ELR (cell line): ENCODE results near the gene PPM1F.

Experiments used
- DNase-seq: peaks from one replicate; pipeline ENCODE4 v3.0.0-alpha.2; 2015; ENCODE audit warnings: low read depth

Gene PPM1F

GRCh38 chr22:21952586-21953571, at the start of gene PPM1F:
PPM1F (minus strand) TSS chr22:21952848; CDS start chr22:21946048, 6,800 bp downstream.
- DNase-seq: peak; percentile 82

- DNase-seq: no peak
These were observed 49.2 kb upstream of the PPM1F start for GRCh38 chr22:22001664-22002525.

- DNase-seq: no peak
These were observed 46.1 kb upstream of the PPM1F start for GRCh38 chr22:21998595-21999247.

GRCh38 chr22:21996175-21996720, 43.6 kb upstream of the PPM1F start:
- DNase-seq: no peak

- DNase-seq: no peak
These were observed 43.0 kb upstream of the PPM1F start for GRCh38 chr22:21995660-21996059.

- DNase-seq: no peak
These were observed 42.3 kb upstream of the PPM1F start for GRCh38 chr22:21994881-21995444.

- no peak for DNase-seq
These were observed 40.1 kb upstream of the PPM1F start for GRCh38 chr22:21992593-21993237.

- no peak for DNase-seq
These were observed 39.1 kb upstream of the PPM1F start for GRCh38 chr22:21991774-21992173.

GRCh38 chr22:21991304-21991596, 38.6 kb upstream of the PPM1F start:
- no peak for DNase-seq

GRCh38 chr22:21990445-21991303, 38.0 kb upstream of the PPM1F start:
- DNase-seq: no peak

GRCh38 chr22:21989049-21989448, 36.4 kb upstream of the PPM1F start:
- no peak for DNase-seq

- DNase-seq: no peak
These were observed 32.6 kb upstream of the PPM1F start for GRCh38 chr22:21985214-21985613.

- DNase-seq: peak; percentile 38
These were observed 32.1 kb upstream of the PPM1F start for GRCh38 chr22:21984793-21985192.

- peak; percentile 84 for DNase-seq
These were observed 29.8 kb upstream of the PPM1F start, which contains the start of gene TOP3B for GRCh38 chr22:21982338-21982965. TOP3B (minus strand) TSS chr22:21982787; CDS start chr22:21975709, 7,078 bp downstream.

GRCh38 chr22:21981874-21982273, 29.2 kb upstream of the PPM1F start:
- no peak for DNase-seq

- no peak for DNase-seq
These were observed 27.9 kb upstream of the PPM1F start for GRCh38 chr22:21980547-21980946.

- DNase-seq: no peak
These were observed 26.1 kb upstream of the PPM1F start for GRCh38 chr22:21978564-21979386.

GRCh38 chr22:21977814-21978213, 25.2 kb upstream of the PPM1F start:
- no peak for DNase-seq

GRCh38 chr22:21975854-21976345, 23.3 kb upstream of the PPM1F start:
- DNase-seq: no peak
